GM13976 (cell line): ENCODE data around the gene MAD1L1.

Source experiments
- DNase-seq: peaks from one replicate; pipeline ENCODE4 v3.0.0; 2012; ENCODE audit warnings: low spot score
- in situ Hi-C: fragments of 300-500 bp; cut with MboI; formaldehyde crosslinking; loops from one replicate; pipeline ENCODE4 v1.12.0; 2022; ENCODE audit warnings: low sequenced_read_pairs, mixed read lengths, inconsistent platforms; ENCODE audit not compliant: unreplicated experiment
- TF ChIP-seq, protein P1 (sequence below): IDR thresholded peaks from 2 replicates; pipeline ENCODE4 v1.5.1; 2012; ENCODE audit warnings: borderline replicate concordance, mild to moderate bottlenecking; ENCODE audit not compliant: insufficient read depth; ENCODE audit errors: extremely low read depth, missing control alignments, control extremely low read depth

Gene MAD1L1

DNA sequence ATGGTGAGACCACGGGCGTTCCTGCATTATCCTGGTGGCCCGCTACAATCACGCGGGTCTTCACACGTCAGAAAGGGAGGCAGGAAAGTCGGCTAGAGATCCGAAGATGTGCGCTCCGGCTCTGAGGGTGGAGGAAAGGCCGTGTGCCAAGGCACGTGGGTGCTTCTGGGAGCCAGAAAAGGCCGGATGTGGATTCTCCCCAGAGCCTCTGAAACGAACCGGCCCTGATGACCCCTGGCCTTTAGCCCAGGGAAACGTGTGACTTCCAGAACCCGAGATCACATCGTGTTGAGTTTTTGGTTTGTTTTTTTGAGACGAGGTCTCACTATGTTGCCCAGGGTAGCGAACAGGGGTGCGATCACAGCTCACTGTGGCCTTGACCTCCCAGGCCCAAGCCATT, 318.4 kb downstream of the MAD1L1 start:
- DNase-seq: no peak
- in situ Hi-C loops: no loop called here
- TF ChIP-seq, protein P1, sequence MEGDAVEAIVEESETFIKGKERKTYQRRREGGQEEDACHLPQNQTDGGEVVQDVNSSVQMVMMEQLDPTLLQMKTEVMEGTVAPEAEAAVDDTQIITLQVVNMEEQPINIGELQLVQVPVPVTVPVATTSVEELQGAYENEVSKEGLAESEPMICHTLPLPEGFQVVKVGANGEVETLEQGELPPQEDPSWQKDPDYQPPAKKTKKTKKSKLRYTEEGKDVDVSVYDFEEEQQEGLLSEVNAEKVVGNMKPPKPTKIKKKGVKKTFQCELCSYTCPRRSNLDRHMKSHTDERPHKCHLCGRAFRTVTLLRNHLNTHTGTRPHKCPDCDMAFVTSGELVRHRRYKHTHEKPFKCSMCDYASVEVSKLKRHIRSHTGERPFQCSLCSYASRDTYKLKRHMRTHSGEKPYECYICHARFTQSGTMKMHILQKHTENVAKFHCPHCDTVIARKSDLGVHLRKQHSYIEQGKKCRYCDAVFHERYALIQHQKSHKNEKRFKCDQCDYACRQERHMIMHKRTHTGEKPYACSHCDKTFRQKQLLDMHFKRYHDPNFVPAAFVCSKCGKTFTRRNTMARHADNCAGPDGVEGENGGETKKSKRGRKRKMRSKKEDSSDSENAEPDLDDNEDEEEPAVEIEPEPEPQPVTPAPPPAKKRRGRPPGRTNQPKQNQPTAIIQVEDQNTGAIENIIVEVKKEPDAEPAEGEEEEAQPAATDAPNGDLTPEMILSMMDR: no peak

DNA sequence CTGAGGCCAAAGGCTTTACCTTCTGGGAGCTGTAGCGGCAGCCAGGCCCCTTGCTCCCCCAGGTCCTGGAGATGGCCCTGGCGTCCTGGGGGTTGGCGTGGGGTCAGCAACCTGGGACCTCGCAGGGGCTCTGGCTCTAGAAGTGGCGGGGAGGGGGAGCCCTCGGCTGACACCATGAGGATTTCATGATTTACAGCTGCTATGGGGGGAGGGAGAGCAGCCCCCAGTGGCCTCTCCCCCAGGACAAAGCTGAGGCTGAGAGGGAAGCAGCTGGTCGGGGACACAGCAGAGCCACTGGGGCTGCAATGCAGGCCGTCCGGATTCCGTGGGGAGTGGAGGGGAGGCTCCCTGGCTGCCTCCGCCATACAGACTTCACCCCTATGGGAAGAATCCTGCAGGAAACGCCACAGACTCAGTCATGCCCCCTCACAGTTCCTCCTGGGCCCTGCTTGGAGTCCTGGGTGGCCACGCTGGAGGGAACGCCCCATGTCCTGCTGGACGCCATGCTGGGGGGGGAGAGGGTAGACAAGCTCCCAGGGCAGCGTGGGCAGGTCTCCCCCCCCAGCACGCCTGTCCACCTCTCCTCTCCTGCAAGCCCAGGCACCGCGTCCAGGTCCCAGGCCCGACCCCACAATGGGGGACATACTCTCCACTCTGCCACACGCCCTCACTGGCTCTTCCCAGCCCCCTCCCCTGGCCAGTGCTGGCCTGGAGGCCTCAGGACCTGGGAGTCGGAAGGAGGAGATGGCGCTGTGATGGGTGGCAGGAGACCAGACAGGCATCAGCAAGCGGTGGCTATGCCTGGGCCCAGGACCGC, 319.1 kb downstream of the MAD1L1 start:
- TF ChIP-seq, protein P1: no peak
- no peak for DNase-seq
- in situ Hi-C loops: no loop called here

DNA sequence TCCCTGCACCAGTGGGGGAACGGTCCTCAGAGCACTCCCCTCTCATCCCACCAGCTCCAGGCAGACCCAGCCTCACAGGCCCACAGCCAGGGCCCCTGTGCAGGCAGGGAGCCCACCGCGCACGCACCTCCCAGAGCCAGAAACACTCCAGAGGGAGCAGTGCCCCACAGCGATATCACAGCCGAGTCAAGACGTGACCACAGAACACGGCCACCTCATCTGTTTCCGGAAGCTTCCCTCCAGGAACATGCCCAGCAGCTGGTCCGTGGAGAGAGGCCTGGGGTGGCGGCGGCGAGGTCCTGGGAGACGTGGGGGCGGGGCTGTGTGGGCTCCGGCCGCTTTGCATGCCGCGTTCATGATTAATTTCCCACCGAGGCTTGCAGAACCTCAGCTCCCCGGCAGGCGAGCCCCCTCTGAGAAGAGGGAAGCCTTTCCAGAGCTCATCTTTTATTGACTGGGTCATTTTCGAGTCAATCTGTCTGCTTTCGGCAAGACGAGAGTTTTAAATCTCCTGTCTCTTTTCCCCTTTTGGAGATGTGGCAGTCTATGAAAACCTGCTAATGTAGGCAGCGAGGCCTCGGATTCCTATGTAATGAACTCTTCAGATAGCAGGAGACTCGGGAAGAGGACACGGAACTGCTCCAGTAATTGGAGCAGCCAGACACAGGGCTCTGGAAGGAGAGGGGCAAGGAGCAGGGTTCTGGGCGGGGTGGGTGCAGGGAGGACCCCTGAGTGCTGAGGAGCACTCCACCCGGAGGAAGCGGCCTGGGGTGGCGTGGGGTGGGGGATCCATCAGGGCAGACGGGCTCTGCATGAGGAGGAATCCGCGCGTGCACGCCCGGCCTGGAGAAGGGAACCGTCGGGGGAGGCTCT, 319.9 kb downstream of the MAD1L1 start:
- in situ Hi-C loops: no loop called here
- TF ChIP-seq, protein P1: no peak
- DNase-seq: no peak

DNA sequence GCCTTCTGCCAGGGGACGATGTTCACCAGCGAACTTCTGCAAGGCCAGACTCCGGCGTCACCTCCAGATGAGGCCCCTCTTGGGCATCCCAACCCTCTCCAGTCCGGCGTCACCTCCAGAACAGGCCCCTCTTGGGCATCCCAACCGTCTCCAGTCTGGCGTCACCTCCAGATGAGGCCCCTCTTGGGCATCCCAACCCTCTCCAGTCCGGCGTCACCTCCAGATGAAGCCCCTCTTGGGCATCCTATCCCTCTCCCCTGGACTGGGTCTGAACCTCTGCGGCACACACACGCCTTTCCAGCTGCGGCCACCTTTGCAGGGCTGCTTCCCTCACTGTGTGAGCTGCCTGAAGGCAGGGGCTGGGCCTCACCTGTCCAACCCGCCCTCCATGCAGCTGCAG, 321.2 kb downstream of the MAD1L1 start:
- DNase-seq: no peak
- in situ Hi-C loops: no loop called here
- TF ChIP-seq, protein P1: no peak

DNA sequence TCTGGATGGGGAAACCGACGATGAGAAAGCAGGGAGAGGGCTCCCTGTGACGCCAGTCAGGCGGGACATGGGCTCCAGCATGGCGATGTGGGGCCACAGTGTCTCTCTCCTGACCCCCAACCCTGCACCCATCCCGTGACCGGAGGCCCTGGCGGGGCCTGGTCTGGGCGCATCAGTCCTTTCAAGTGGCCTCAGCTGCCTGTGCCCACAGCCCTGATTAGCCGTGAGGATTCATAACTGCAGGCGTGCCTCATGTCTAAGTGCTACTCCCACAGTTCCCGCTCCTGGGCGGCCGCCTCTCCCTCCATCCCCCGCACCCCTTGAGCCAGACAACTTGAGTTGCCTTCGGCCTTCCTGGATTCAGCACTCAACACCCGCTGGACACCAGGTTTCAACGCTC, 321.9 kb downstream of the MAD1L1 start:
- TF ChIP-seq, protein P1: no peak

DNA sequence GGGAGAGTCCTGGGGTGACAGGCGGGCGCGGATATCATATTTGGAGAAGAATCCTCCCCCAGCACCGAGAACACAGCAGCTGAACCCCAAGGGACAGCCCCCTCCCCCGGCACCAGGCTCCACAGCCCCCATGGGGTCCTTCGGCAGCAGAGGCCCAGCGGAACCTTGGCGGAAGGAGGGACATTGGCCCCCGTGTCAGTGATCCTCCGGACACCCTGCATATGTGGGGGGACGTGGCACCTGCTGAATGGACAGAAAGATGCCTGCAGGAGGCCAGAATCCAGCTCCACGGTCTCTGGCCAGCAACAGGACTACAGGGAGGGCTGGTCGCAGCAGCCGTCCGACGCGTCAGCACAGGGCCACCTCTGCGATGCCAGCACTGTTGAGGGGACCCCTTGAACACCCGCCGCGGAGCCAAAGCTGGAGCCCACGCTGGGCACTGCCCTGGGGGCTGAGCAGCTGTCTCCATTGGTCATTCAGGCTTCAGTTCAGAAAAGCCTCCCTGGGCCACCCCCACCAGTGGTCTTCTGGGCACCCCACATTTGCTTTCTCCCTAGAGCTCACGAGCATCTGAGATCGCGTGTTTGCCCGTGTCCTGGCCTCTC, 322.6 kb downstream of the MAD1L1 start:
- no peak for DNase-seq
- TF ChIP-seq, protein P1: no peak
- in situ Hi-C loops: no loop called here

More for the DNA sequence above, 321.9 kb downstream of the MAD1L1 start:
- no peak for DNase-seq
- in situ Hi-C loops: no loop called here
